GM18873 (cell line): ENCODE results near the gene PATL2.
A peak's percentile ranks its signal among the peaks of the same experiment; 100 is the strongest.
"Not testable (repeated sequence)": the region's sequence is repeated elsewhere in the genome, so short reads cannot be mapped to it uniquely, and the experiment has no call there.

Experiments
- ATAC-seq: cut with Tn5 transposase; IDR thresholded peaks from one replicate; pipeline ENCODE4 v1.9.1; 2021; ENCODE audit warnings: mild to moderate bottlenecking, moderate library complexity, moderate number of reproducible peaks; ENCODE audit not compliant: unreplicated experiment, low FRiP score

The PATL2 gene

DNA sequence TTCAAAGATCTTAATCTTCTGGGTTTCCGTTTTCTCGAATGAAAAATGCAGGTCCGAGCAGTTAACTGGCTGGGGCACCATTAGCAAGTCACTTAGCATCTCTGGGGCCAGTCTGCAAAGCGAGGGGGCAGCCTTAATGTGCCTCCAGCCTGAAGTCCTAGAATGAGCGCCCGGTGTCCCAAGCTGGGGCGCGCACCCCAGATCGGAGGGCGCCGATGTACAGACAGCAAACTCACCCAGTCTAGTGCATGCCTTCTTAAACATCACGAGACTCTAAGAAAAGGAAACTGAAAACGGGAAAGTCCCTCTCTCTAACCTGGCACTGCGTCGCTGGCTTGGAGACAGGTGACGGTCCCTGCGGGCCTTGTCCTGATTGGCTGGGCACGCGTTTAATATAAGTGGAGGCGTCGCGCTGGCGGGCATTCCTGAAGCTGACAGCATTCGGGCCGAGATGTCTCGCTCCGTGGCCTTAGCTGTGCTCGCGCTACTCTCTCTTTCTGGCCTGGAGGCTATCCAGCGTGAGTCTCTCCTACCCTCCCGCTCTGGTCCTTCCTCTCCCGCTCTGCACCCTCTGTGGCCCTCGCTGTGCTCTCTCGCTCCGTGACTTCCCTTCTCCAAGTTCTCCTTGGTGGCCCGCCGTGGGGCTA, at the start of gene PATL2, which contains the start of gene B2M:
Gene PATL2 (minus strand): TSS at position 228 of the 647 bp plus-strand sequence. CDS start 34,833 bp downstream, outside the sequence.
Gene B2M (plus strand): TSS at position 422 of the 647 bp plus-strand sequence. CDS start 30 bp downstream, at position 452.
- ATAC-seq, result peak; percentile 80

DNA sequence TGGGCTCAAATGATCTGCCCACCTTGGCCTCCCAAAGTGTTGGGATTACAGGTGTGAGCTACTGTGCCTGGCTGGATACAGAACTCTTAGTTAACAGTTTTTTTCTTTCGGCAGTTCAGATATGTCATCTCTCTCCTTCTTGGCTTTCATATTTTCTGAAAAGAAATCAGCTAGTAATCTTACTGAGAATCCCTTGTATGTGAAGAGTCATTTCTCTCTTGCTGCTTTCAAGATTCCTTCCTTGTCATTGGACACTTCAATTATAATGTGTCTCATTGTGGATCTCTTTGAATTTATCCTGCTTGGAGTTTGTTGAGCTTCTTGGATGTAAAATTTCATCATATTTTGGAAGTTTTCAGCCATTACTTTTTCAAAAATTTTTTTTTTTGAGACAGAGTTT, 42.2 kb upstream of the PATL2 start:
- ATAC-seq, result no peak

DNA sequence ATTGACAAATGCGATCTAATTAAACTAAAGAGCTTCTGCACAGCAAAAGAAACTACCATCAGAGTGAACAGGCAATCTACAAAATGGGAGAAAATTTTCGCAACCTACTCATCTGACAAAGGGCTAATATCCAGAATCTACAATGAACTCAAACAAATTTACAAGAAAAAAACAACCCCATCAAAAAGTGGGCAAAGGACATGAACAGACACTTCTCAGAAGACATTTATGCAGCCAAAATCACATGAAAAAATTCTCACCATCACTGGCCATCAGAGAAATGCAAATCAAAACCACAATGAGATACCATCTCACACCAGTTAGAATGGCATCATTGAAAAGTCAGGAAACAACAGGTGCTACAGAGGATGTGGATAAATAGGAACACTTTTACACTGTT, 32.3 kb upstream of the PATL2 start:
- ATAC-seq, result not testable (repeated sequence)

DNA sequence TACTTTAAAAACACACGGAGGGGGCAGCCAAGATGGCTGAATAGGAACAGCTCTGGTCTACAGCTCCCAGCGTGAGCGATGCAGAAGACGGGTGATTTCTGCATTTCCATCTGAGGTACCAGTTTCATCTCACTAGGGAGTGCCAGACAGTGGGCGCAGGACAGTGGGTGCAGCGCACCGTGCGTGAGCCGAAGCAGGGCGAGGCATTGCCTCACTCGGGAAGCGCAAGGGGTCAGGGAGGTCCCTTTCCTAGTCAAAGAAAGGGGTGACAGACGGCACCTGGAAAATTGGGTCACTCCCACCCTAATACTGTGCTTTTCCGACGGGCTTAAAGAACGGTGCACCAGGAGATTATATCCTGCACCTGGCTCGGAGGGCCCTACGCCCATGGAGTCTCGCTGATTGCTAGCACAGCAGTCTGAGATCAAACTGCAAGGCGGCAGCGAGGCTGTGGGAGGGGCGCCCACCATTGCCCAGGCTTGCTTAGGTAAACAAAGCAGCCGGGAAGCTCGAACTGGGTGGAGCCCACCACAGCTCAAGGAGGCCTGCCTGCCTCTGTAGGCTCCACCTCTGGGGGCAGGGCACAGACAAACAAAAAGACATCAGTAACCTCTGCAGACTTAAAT, 28.2 kb upstream of the PATL2 start:
- not testable (repeated sequence) for ATAC-seq

DNA sequence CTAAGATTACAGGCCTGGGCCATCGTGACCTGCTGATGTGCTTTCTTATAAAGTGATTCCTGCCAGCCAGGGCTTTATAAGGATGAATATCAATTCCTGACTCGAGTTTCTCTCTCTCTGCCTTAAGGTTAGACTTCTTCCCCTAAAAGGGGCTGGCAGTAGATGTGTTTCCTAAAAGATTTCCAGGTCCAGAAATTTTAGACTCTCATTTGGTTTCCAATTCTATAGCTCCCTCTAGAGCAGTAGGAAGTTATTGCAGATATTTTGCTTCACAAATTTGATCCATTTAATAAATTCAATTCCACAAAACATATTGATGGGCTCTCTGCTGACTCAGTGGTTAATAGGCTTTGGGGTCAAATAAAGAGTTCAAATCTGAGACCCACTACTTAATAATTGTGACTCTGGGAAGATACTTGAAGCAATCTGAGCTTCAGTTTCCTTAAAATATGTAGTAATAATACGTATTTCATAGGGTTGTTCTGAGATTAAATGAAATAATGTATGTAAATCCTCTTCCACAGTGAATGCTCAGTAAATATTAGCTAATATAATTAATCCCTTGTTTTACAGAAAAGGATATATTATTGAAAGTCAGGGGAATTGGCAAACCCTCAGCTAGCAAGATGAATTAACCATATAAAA, 27.3 kb upstream of the PATL2 start:
- ATAC-seq, result no peak

DNA sequence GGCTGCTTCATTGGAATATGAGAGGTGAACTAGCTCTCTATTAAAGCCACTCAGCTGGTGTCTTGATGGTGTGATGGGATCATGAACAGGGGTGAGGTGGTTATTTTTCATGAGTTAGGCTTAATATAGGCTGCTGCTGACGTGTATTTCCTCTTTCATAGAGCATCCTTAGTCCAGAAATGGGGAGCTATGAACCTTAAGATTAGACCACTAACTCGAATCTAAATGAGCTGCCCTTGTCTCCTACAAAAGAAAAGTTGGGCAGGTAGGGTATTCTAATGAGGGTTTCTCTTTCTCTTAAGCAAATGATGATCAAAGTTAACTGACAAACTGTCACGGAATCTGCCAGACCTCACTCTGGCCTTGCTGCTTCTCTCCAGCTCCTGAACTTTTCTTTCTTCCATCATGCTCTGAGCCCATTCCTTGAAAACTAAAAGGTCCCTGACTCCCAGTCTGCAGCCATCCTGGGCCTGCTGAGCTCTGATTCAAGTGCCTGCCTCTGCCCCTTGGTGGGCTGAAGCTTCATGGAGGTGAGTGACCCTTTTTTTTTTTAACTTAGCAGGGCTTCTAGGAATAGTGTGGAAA, 25.1 kb upstream of the PATL2 start, which contains the start of gene TRIM69:
Gene TRIM69 (plus strand): TSS at position 348 of the 585 bp plus-strand sequence. CDS start 177 bp downstream, at position 525.
- ATAC-seq, result no peak

DNA sequence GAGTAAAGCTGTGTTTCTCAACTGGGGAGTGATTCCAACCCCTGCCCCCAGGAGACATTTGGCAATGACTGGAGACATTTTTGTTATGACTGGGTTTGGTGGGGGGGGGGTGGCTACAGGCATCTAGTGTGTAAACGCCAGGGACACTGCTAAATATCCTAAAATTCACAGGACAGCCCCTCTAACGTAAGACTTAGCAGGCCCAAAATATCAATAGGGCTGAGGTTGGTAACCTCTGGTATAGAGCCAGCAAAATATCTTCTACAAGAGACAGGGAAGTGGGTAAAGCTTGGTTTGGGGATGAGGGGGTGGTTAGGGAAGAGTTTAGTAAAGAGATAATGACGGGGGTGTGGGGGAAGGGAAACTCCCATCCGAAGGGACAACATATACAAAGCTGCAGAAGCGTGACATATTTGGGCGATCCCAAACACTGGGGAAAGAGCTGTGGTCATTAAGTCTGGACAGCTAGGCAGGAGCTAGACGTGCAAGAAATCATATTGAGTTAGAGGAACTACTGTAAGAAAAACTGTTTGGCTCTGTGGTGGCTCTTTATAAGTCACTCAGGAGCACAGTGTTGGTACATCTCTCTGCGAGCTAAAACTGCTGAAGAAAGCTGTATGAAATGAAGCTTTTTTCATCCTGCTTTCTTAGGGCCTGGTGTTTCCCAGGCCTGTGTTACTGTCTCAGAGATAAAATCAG, 24.5 kb upstream of the PATL2 start:
- ATAC-seq, result no peak

DNA sequence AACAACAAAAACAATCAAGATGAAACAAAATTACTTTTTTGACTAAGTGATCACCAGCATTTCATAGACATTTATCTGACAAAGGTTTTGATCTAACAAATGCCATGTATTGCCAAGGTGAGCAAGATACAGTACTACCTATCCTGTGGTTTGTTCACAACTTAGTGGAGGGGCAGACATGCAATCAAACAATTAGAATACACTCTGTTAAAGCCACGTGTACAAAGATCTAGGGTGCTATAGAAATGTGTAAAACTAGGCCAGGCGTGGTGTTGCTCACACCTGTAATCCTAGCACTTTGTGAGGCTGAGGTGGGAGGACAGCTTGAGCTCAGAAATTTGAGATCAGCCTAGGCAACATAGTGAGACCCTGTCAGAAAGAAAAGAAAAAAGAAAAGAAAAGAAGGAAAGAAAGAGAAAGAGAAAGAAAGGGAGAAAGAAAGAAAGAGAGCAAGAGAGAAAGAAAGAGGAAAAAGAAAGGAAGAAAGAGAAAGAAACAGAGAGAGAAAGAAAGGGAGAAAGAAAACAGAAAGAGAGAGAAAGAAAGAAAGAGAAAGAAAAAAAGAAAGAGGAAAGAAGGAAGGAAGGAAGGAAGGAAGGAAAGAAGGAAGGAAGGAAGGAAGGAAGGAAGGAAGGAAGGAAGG, 23.8 kb upstream of the PATL2 start:
- ATAC-seq, result no peak

DNA sequence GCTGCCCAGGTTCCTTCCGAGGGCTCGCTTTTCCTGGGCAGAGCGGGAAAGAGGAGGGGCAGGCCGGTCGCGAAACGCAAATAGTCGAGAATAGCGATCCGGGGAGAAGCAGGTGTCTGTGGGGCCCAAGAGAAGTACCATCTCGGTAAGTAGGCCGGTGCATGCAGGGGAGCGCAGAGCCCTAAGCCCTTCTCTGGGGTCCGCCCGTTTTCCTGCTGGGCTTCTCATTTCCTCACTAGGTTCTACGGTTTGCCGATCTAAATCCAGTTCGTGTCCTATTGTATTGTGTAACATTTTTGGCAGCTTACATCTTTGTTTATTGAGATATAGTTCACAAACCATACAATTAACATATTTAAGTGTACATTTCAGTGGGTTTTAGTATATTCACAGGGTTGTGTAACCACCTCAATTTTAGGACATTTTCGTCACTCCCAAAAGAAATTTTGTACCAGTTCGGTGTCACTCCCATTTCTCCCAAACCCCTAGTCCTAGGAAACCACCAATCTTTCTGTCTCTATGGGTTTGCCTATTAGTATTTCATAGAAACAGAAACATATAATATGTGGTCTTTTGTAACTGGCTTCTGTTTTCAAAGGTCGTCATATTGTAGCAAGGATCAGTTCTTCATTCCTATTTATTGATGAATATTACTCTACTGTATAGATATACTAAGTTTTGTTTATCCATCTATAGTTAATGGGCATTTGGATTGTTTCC, 18.4 kb upstream of the PATL2 start:
- ATAC-seq, result no peak

DNA sequence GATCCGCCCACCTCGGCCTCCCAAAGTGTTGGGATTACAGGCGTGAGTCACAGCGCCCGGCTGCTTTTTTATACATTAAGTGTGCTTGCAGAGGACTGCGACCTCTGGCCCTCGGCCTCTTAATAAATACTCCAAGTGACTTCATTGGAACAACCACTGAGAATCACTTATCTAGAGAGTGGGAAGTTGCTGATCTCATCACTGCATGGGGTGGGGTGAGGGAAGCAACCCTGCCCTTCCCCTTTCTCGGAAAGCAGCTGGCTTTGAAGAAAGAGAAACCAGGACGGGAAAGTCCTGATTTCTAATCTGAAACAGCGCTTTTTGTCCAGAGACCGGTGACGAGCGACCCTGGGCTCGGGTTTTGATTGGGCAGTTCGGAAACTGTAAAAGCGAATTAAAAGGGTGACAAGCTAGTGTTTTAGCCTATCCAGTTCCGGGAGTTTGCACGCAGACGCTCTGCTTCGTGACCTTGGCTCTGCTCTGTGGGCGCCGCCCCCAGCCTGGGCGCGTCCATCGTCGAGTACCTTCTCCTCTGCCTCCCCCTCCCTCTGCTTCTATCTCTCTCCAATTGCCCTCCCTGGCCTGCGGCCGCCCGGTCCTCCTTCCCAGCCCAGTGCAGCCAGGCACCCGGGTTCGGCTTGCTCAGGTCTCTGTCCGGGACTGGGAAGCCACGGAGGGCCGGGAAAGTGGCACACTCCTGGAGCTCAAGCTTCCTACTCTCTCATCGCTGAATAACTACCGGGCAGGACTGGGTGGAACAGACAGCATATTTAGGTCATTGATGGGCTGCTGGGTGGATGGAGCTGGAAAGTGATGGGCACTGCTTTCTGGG, 17.7 kb upstream of the PATL2 start:
- peak; percentile 79 for ATAC-seq

DNA sequence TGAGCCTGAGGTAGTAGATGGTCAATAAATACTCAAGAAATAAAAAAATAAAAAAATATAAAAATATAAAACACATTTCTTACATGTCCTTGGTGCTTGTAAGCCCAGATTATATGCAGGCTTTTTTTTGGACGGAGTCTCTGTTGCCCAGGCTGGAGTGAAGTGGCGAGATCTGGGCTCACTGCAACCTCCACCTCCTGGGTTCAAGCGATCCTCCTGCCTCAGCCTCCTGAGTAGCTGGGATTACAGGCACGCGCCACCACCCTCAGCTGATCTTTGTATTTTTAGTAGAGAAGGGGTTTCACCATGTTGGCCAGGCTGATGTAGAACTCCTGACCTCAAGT, 17.1 kb upstream of the PATL2 start:
- ATAC-seq, result not testable (repeated sequence)

DNA sequence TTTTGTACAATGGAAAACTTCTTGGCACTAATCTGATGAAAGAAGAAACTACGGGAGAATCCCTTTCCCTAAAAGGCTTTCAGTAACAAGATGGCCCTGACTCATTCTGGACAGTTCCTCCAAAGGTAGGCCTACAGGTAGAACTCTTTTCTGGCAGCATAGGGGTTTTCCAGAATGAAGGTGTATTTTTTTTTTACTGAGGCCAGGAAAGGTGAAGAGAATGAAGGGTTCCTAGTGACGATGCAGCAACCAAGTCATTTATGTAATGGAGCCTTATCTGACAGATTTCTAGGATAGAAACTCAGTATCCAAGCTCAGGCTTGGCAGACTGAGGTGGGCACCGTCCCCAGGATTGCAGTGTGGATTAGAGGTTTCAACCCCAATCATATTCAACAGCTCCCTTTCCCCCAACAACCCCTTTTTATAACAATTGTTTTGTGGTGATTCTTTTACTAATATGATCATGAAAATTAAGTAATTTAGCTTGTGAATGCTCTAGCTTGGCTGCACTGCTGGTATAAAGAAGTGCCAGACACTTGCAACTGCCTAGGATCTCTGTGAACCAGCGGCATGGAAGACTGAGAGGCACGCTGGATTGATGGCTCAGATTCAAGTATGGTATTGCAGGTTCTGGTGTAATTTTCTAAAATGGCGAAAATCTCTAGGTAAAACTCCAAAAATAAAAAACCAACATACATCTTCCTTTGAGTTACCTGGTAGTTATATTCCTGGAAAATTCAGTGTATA, 16.5 kb upstream of the PATL2 start:
- no peak for ATAC-seq

DNA sequence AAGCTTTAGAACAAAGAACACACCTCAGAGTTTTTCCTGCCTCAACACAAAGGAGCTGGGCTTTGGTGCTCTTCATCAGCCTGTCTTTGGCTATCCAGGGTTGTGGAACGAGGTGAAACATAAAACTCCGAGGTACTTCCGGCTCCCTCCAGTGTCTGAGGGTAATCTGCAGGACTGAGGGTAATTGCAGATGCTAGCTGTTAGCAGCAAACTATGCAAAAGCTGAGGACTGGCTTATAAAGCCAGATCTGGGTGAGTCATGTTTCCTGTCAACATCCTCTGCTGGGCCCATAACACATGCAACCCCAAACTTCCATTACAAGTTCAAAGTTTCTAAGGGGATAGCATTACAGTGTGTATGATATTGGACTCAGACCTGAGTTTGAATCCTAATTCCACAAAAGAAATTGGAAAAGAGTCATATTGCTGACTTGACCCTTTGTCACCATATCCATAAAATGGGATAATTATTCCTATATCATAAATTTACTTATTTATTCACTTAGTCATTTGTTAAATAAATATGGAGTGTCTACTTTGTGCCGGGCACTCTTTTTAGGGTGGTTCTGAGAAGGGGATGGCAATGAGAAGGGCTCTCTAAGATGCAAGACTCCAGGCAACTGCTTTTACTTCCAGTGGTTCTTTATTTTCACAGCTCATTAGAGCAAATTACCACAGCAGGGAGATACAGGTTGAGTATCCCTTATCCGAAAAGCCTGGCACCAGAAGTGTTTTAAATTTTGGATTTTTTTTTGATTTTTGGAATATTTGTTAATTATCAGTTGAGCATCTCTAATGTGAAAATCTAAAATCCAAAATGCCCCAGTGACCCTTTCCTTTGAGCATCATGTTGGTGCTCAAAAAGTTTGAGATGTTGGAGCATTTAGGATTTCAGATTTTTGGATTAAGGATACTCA, 15.7 kb upstream of the PATL2 start:
- peak; percentile 31 for ATAC-seq

DNA sequence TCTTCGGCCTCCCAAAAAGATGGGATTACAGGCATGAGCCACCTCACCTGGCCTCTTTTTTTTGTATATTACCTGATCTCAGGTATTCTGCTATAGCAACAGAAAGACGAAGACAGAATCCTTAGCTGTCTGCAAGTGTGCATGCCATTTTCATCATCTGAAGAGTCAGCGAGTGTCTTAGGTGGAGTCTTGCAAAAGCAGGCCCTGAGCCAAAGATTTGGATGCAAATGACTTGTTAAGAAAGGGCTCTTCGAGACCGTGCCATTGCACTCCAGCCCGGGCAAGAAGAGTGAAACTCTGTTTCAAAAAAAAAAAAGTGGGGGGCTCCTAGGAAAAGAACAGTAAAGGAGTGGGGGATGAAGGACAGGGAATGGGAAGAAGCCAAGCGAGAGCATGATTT, 15.0 kb upstream of the PATL2 start:
- no peak for ATAC-seq

DNA sequence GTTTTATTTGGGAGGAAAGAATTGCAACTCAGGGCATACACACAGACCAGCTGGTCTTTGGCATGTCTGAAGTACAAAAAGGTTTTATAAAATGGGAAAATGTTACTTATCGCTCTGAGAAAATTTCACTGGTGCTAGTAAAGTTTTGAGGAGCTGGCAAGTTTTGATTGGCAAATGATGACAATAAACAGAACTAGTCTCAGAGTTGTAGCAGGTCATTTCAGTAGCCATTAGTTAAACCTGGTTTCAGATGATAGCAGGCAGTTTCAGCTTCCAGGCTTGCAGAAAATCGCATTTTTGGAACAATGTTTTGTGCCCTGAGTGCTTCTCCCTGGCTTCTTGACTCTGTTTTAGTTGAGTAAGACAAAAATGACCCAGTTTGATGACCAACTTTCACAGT, 10.9 kb upstream of the PATL2 start:
- ATAC-seq, result no peak

DNA sequence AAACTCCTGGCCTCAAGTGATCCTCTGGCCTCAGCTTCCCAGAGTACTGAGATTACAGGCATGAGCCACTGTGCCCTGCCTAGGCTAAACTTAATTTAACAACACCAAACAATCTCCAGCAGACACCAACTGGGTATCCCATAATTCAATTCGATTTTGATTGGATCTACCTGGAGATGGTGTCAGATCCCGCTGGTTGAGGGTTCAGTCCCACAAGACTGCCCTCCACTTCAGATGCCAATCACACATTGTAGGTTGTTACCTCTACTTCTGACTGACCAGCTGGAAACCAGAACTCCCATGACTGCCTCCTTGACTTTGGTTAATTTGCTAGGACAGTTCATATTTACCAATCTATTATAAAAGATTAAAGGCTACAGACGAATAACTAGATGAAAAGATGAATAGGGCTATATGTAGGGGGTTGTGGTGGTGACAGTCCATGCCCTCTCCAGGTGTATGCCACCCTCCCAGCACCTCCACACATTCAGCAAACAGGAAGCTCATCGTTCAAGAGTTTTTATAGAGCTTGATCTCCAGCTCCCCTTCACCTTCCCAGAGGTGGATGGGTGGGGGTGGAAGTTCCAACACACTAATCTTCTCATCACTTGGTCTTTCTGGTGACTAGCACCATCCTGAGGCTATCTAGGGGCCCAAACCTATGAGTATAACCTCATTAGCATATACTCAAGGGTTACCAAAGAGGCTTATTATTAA, 9.5 kb upstream of the PATL2 start:
- ATAC-seq, result no peak
